GM21786 (cell line): Measurements from ENCODE around the gene ATP6V0D1.
"Not testable (repeated sequence)": the region's sequence is repeated elsewhere in the genome, so short reads cannot be mapped to it uniquely, and the experiment has no call there.

Experiments
- ATAC-seq: cut with Tn5 transposase; IDR thresholded peaks from one replicate; pipeline ENCODE4 v1.9.1; 2021; ENCODE audit not compliant: unreplicated experiment

Gene ATP6V0D1

GRCh38 chr16:67429799-67430503 lies 51.0 kb downstream of the ATP6V0D1 start:
- ATAC-seq, result no peak

- ATAC-seq, result no peak
These were observed 51.7 kb downstream of the ATP6V0D1 start for GRCh38 chr16:67429053-67429798.

- ATAC-seq, result no peak
These were observed 52.7 kb downstream of the ATP6V0D1 start for GRCh38 chr16:67428146-67428731.

GRCh38 chr16:67426950-67427349 lies 54.0 kb downstream of the ATP6V0D1 start:
- ATAC-seq, result no peak

GRCh38 chr16:67426022-67426421 lies 54.9 kb downstream of the ATP6V0D1 start:
- ATAC-seq, result no peak

- ATAC-seq, result no peak
These were observed 55.4 kb downstream of the ATP6V0D1 start for GRCh38 chr16:67425580-67425979.

- ATAC-seq, result no peak
These were observed 55.9 kb downstream of the ATP6V0D1 start for GRCh38 chr16:67425061-67425460.

GRCh38 chr16:67424261-67424615 lies 56.7 kb downstream of the ATP6V0D1 start:
- no peak for ATAC-seq

GRCh38 chr16:67423611-67424260 lies 57.2 kb downstream of the ATP6V0D1 start:
- no peak for ATAC-seq

GRCh38 chr16:67423015-67423414 lies 57.9 kb downstream of the ATP6V0D1 start:
- no peak for ATAC-seq

- ATAC-seq, result no peak
These were observed 59.9 kb downstream of the ATP6V0D1 start for GRCh38 chr16:67421030-67421429.

GRCh38 chr16:67419931-67420330 lies 61.0 kb downstream of the ATP6V0D1 start:
- no peak for ATAC-seq

GRCh38 chr16:67419502-67419901 lies 61.5 kb downstream of the ATP6V0D1 start:
- ATAC-seq, result no peak

- ATAC-seq, result no peak
These were observed 63.5 kb downstream of the ATP6V0D1 start for GRCh38 chr16:67417333-67418061.

GRCh38 chr16:67415872-67416793 lies 64.8 kb downstream of the ATP6V0D1 start, which contains the start of gene ZDHHC1:
Gene ZDHHC1 (minus strand): TSS chr16:67416477. CDS start chr16:67407775, 8,702 bp downstream.
- ATAC-seq, result peak; percentile 47

GRCh38 chr16:67415421-67415820 lies 65.5 kb downstream of the ATP6V0D1 start:
- ATAC-seq, result not testable (repeated sequence)

- ATAC-seq, result no peak
These were observed 66.7 kb downstream of the ATP6V0D1 start for GRCh38 chr16:67413978-67414911.

GRCh38 chr16:67412294-67412693 lies 68.7 kb downstream of the ATP6V0D1 start:
- ATAC-seq, result no peak

GRCh38 chr16:67411339-67411738 lies 69.6 kb downstream of the ATP6V0D1 start:
- ATAC-seq, result no peak
